ENCODE measurements around the gene GREB1L.

- TF ChIP-seq CTCF (IDR thresholded peaks at IDR 0.05; ENCODE audit: low read length) (no peak), EZH2 (optimal IDR thresholded peaks at IDR 0.05; ENCODE audit: low read depth, low read length) (no peak), EZH2phosphoT487 (IDR thresholded peaks at IDR 0.05; ENCODE audit: low read length) (no peak)
Observed at GRCh38 chr18:21307578-21307977, 65.5 kb downstream of the GREB1L start.
